Tibial artery (tissue), 4 donors: ENCODE data around the gene RPL39.
"Not testable (repeated sequence)": the region's sequence is repeated elsewhere in the genome, so short reads cannot be mapped to it uniquely, and the experiment has no call there.

Experiments
- DNase-seq, 2 donors: peaks; one replicate each; pipeline ENCODE4 v3.0.0-alpha.2; 2019
- H3K27ac ChIP-seq, 2 donors: fragments of 200-600 bp; sonication (generic) in 1 of 2; 1 replicate in 1 of 2; 2 replicates in 1 of 2; pipeline ENCODE4 v1.5.1; 2018 to 2019; ENCODE audit warnings: mild to moderate bottlenecking in 1 of 2
- H3K27me3 ChIP-seq, 2 donors: fragments of 200-600 bp; sonication (generic) in 1 of 2; one replicate each; pipeline versions ENCODE4 v1.5.1 to v1.6.0; 2016 to 2019
- H3K36me3 ChIP-seq, 3 donors: fragments of 200-600 bp; sonication (generic) in 2 of 3; one replicate each; pipeline ENCODE4 v1.5.1; 2016 to 2019; ENCODE audit warnings: mild to moderate bottlenecking in 2 of 3
- H3K4me1 ChIP-seq, 4 donors: fragments of 200-600 bp; sonication (generic) in 2 of 4; 1 replicate in 3 of 4; 2 replicates in 1 of 4; pipeline ENCODE4 v1.5.1; 2016 to 2019
- H3K4me3 ChIP-seq, 2 donors: fragments of 200-600 bp; sonication (generic) in 1 of 2; 1 replicate in 1 of 2; 2 replicates in 1 of 2; pipeline ENCODE4 v1.5.1; 2018 to 2019; ENCODE audit warnings: mild to moderate bottlenecking in 2 of 2
- H3K9me3 ChIP-seq, 3 donors: fragments of 200-600 bp; sonication (generic) in 1 of 3; one replicate each; pipeline ENCODE4 v1.5.1; 2016 to 2019
- intact Hi-C: fragments of 100-400 bp; cut with DNase I; formaldehyde crosslinking; loops from one replicate; pipeline ENCODE4 v1.15.0; 2023; ENCODE audit warnings: low total_unique reads
- TF ChIP-seq, protein P1 (sequence below), 2 experiments: fragments of 200-600 bp in 1 of 2; fragments of 450-650 bp in 1 of 2; IDR thresholded peaks; one replicate each; pipeline ENCODE4 v1.5.1; 2017 to 2019; ENCODE audit warnings: antibody characterized with exemption in 2 of 2, mild to moderate bottlenecking in 1 of 2, moderate library complexity in 1 of 2

The RPL39 gene

DNA sequence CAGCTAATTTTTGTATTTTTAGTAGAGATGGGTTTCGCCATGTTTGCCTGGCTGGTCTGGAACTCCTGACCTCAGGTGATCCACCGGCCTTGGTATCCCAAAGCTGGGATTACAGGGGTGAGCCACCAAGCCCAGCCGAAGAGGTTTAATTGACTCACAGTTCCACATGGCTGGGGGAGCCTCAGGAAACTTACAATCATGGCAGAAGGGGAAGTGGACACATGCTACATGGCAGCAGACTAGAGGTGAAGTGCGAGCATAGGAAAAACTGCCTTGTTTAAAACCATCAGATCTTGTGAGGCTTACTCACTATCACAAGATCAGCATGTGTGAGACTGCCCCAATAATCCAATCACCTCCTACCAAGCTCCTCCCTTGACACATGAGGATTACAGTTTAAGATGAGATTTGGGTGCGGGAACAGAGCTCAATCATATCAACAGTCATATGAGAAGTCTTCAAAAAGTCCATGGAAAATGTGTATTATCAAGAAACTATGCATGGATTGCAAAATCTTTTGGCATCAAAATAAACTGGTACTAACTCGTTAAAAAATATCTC lies 25.8 kb upstream of the RPL39 start:
- no peak for DNase-seq
- H3K4me3 ChIP-seq, result no peak overlapping the region
- no peak overlapping the region for H3K27ac ChIP-seq
- TF ChIP-seq, protein P1, sequence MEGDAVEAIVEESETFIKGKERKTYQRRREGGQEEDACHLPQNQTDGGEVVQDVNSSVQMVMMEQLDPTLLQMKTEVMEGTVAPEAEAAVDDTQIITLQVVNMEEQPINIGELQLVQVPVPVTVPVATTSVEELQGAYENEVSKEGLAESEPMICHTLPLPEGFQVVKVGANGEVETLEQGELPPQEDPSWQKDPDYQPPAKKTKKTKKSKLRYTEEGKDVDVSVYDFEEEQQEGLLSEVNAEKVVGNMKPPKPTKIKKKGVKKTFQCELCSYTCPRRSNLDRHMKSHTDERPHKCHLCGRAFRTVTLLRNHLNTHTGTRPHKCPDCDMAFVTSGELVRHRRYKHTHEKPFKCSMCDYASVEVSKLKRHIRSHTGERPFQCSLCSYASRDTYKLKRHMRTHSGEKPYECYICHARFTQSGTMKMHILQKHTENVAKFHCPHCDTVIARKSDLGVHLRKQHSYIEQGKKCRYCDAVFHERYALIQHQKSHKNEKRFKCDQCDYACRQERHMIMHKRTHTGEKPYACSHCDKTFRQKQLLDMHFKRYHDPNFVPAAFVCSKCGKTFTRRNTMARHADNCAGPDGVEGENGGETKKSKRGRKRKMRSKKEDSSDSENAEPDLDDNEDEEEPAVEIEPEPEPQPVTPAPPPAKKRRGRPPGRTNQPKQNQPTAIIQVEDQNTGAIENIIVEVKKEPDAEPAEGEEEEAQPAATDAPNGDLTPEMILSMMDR (IDR thresholded peaks at IDR 0.05), result no peak
- H3K4me1 ChIP-seq, result no peaks in the 10 kb centered on the region
- H3K9me3 ChIP-seq, result no peaks in the 10 kb centered on the region
- intact Hi-C loops, result no loop called here
- no peaks in the 10 kb centered on the region for H3K27me3 ChIP-seq
- H3K36me3 ChIP-seq, result no peaks in the 10 kb centered on the region

DNA sequence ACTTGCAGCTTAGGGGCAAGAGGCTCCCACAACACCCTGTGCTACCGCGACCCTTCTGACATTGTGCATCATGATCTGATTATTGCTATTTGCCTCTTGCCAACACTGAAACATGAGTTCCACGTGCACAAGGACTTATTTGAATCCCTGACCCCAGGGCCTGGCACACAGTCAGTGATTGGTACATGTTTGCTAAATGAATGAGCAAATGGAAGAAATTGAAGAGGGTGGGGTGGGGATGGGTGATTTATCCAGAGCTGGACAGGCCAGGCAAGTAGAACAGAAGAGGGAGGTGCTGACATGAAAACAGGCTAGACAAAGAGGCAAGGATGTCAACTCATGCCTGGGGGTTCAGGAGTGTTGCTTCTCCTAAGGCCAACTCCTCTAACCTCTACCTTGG lies 24.9 kb upstream of the RPL39 start:
- Histone ChIP-seq H3K4me3 (no peak overlapping the region), H3K27me3 (no peaks in the 10 kb centered on the region), H3K4me1 (no peaks in the 10 kb centered on the region), H3K36me3 (no peaks in the 10 kb centered on the region), H3K9me3 (no peaks in the 10 kb centered on the region), H3K27ac (no peak overlapping the region)
- TF ChIP-seq, protein P1 (IDR thresholded peaks at IDR 0.05), result no peak
- DNase-seq, result no peak
- intact Hi-C loops, result no loop called here

DNA sequence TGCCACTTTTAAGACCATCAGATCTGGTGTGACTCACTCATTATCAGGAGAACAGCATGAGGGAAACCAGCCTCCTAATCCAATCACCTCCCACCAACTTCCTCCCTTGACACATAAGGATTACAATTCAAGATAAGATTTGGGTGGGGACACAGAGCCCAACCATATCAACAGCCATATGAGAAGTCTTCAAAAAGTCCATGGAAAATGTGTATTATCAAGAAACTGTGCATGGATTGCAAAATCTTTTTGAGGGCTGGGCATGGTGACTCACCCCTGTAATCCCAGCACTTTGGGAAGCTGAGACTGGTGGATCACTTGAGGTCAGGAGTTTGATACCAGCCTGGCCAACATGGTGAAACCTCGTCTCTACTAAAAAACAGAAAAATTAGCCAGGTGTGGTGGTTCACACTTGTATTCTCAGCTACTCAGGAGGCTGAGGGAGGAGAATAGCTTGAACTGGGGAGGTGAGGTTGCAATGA lies 17.8 kb upstream of the RPL39 start:
- H3K4me3 ChIP-seq, result no peak overlapping the region
- no peak overlapping the region for H3K27ac ChIP-seq
- H3K27me3 ChIP-seq, result no peaks in the 10 kb centered on the region
- H3K4me1 ChIP-seq, result no peaks in the 10 kb centered on the region
- intact Hi-C loops, result no loop called here
- H3K9me3 ChIP-seq, result no peaks in the 10 kb centered on the region
- H3K36me3 ChIP-seq, result no peaks in the 10 kb centered on the region
- TF ChIP-seq, protein P1 (IDR thresholded peaks at IDR 0.05), result no peak
- no peak for DNase-seq

DNA sequence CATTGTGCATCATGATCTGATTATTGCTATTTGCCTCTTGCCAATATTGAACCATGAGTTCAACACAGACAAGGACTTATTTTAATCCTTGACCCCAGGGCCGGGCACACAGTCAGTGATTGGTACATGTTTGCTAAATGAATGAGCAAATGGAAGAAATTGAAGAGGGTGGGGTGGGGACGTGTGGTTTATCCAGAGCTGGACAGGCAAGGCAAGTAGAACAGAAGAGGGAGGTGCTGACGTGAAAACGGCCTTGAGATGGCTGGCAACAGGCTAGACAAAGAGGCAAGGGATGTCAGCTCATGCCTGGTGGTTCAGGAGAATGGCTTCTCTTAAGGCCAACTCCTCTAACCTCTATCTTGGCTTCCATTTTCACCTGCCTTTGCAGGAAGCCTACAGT lies 17.0 kb upstream of the RPL39 start:
- DNase-seq, intact Hi-C loops: not testable (repeated sequence)

DNA sequence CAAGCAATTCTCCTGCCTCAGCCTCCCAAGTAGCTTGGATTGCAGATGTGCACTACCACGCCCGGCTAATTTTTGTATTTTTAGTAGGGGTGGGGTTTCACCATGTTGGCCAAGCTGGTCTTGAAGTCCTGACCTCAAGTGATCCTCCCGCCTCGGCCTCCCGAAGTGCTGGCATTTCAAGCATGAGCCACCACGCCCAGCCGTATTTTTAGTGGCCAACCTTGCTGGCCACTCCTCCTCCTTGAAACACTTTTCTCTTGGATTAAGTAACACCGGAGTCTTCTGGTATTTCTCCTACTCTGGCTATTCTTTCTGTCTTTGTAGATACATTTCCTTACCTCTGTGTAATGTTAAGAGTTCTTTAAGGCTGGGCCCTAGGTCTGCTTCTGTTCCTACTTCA lies 11.1 kb upstream of the RPL39 start:
- H3K36me3 ChIP-seq, result no peaks in the 10 kb centered on the region
- no peaks in the 10 kb centered on the region for H3K27me3 ChIP-seq
- H3K4me1 ChIP-seq, result no peaks in the 10 kb centered on the region
- no peak for DNase-seq
- no peak overlapping the region for H3K27ac ChIP-seq
- intact Hi-C loops, result no loop called here
- TF ChIP-seq, protein P1 (IDR thresholded peaks at IDR 0.05), result no peak
- no peaks in the 10 kb centered on the region for H3K9me3 ChIP-seq
- no peak overlapping the region for H3K4me3 ChIP-seq

More for the DNA sequence above, 17.0 kb upstream of the RPL39 start:
- not testable (repeated sequence) for H3K4me3 ChIP-seq, H3K9me3 ChIP-seq, H3K27me3 ChIP-seq, H3K36me3 ChIP-seq, H3K27ac ChIP-seq, H3K4me1 ChIP-seq

DNA sequence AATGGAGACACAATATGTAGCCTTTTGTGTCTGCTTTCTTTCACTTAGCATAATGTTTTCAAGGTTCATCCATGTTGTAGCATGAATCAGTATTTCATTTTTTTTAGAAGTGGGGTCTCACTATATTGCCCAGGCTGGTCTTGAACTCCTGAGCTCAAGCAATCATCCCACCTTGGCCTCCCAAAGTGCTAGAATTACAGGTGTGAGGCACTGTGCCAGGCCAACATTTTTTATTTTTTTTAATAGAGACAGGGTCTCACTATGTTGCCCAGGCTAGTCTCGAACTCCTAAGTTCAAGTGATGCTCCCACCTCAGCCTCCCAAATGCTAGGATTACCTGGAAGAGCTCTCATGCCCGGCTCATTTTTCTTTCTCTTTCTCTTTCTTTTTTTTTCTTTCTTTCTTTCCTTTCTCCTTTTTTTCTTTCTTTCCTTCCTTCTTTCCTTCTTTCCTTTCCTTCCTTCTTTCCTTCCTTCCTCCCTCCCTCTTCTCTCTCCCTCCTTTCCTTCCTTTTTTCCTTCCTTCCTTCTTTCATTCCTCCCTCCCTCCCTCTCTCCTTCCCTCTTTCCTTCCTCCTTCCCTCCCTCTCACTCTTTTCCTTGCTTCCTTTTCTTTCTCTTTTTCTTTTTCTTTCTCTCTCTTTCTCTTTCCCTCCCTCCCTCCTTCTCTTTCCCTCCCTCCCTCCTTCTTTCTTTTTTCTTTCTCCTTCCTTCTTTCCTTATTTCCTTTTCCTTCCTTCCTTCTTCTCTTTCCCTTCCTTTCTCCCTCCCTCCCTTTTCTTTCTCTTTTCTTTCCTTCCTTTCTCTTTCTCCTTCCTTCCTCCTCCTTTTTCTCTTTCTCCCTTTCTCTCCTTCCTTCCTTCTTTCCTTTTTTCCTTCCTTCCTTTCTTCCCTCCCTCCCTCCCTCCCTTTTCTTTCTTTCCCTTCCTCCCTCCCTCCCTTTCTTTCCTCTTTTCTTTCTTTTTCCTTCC lies 10.1 kb upstream of the RPL39 start:
- DNase-seq, result no peak
- H3K36me3 ChIP-seq, result no peaks in the 10 kb centered on the region
- no peaks in the 10 kb centered on the region for H3K4me1 ChIP-seq
- H3K4me3 ChIP-seq, result no peak overlapping the region
- TF ChIP-seq, protein P1 (IDR thresholded peaks at IDR 0.05), result no peak
- H3K27ac ChIP-seq, result no peak overlapping the region
- no peaks in the 10 kb centered on the region for H3K9me3 ChIP-seq
- no peaks in the 10 kb centered on the region for H3K27me3 ChIP-seq
- intact Hi-C loops, result no loop called here
